Lower leg skin (tissue), 4 donors: ENCODE results near the gene CMTM2. TPM values are rescaled to one million over a fixed set of nuclear protein-coding genes. Genes with fewer than 3 reads are reported as not detected.

Source experiments
- DNase-seq, 2 donors: peaks; one replicate each; pipeline ENCODE4 v3.0.0-alpha.2; 2019; ENCODE audit warnings: low spot score in 2 of 2
- H3K4me3 ChIP-seq: fragments of 200-600 bp; sonication (generic); 2 replicates; pipeline ENCODE4 v1.5.1; 2017; ENCODE audit warnings: mild to moderate bottlenecking, low read depth; ENCODE audit not compliant: poor library complexity, severe bottlenecking
- CTCF ChIP-seq, 3 donors: fragments of 450-650 bp; IDR thresholded peaks; one replicate each; pipeline ENCODE4 v1.5.1; 2016; ENCODE audit warnings: antibody characterized with exemption in 3 of 3, mild to moderate bottlenecking in 3 of 3, moderate library complexity in 2 of 3
- POLR2A ChIP-seq, 2 donors: fragments of 450-650 bp; IDR thresholded peaks; one replicate each; pipeline ENCODE4 v1.6.1; 2016 to 2017; ENCODE audit warnings: antibody characterized with exemption in 2 of 2, mild to moderate bottlenecking in 1 of 2, moderate library complexity in 1 of 2
- WGBS, 2 donors: methylation state at CpG; one replicate each; pipeline ENCODE4 v1.1.5; 2018; 5-methylcytosine and 5-hydroxymethylcytosine counted together
- intact Hi-C: fragments of 100-400 bp; cut with DNase I; formaldehyde crosslinking; loops from one replicate; pipeline ENCODE4 v1.15.0; 2023; ENCODE audit warnings: low total_unique reads
- total RNA-seq, 4 donors: library from RNA; depleted of rRNA; stranded (reverse); fragments of >200 nt; gene quantifications; one replicate each; pipeline ENCODE4 v1.1.0, GENCODE V29; 2016

CMTM2 gene
- total RNA-seq, 4 donors from 2014 or later = 0.26 TPM; not detected in 3

- intact Hi-C loops = loop anchor here (10.0 kb wide), 1 partner anchor 213 kb away; no protein-coding TSS in a partner anchor
- WGBS, 2 donors = 57 to 58% methylated on average over 7 of the region's 7 CpGs
- DNase-seq = no peak
- no peak overlapping the region for H3K4me3 ChIP-seq
- TF ChIP-seq CTCF (IDR thresholded peaks at IDR 0.05) (no peak), POLR2A (IDR thresholded peaks at IDR 0.05) (no peak)
Observed at GRCh38 chr16:66617728-66618127, 38.5 kb downstream of the CMTM2 start.

- intact Hi-C loops = loop anchor here (10.0 kb wide), 1 partner anchor 214 kb away; no protein-coding TSS in a partner anchor
- no peak overlapping the region for H3K4me3 ChIP-seq
- TF ChIP-seq CTCF (IDR thresholded peaks at IDR 0.05) (no peak), POLR2A (IDR thresholded peaks at IDR 0.05) (no peak)
- no peak for DNase-seq
- 23 to 36% methylated on average over 10 of the region's 10 CpGs for WGBS, 2 donors
Observed at GRCh38 chr16:66618588-66619375, 39.5 kb downstream of the CMTM2 start.

GRCh38 chr16:66619534-66620428, 40.5 kb downstream of the CMTM2 start:
- TF ChIP-seq POLR2A (IDR thresholded peaks at IDR 0.05) = no peak
- TF ChIP-seq CTCF (IDR thresholded peaks at IDR 0.05) = no peak
- no peak for DNase-seq
- WGBS, 2 donors = 61 to 67% methylated on average over 12 of the region's 12 CpGs
- no peak overlapping the region for H3K4me3 ChIP-seq
- intact Hi-C loops = loop anchor here (10.0 kb wide), 1 partner anchor 215 kb away; no protein-coding TSS in a partner anchor

- TF ChIP-seq POLR2A (IDR thresholded peaks at IDR 0.05) = no peak
- TF ChIP-seq CTCF (IDR thresholded peaks at IDR 0.05) = no peak
- intact Hi-C loops = no loop called here
- H3K4me3 ChIP-seq = no peak overlapping the region
- WGBS, 2 donors = 86 to 90% methylated on average over 8 of the region's 8 CpGs
- no peak for DNase-seq
Observed at GRCh38 chr16:66620429-66620795, 41.1 kb downstream of the CMTM2 start.

- TF ChIP-seq CTCF (IDR thresholded peaks at IDR 0.05) (no peak), POLR2A (IDR thresholded peaks at IDR 0.05) (no peak)
- intact Hi-C loops = no loop called here
- no peak overlapping the region for H3K4me3 ChIP-seq
- DNase-seq = peak in 1 of 2 donors; percentile 82
- WGBS, 2 donors = 90 to 91% methylated on average over 14 of the region's 14 CpGs
Observed at GRCh38 chr16:66621973-66622372, 42.7 kb downstream of the CMTM2 start.
